MCF 10A (cell line): ENCODE measurements around the gene FOXR1. TPM values are rescaled to one million over a fixed set of nuclear protein-coding genes. Genes with fewer than 3 reads are reported as not detected.
"Not testable (repeated sequence)": the region's sequence is repeated elsewhere in the genome, so short reads cannot be mapped to it uniquely, and the experiment has no call there.

Experiments
- BruUV-seq: library from RNA; stranded (reverse); fragments of 400-500 nt; replicated peaks from 2 replicates; lab custom pipeline; 2021; lab: Mats Ljungman, UMichigan
- CTCF ChIA-PET: fragments of 300-600 bp; sonication (Branson Sonifier 250); formaldehyde crosslinking; extraction: SDS; loops from one replicate; lab custom pipeline; 2021; ENCODE audit warnings: antibody characterized with exemption, inconsistent platforms; lab: Yijun Ruan, JAX
- POLR2A ChIA-PET: fragments of 300-600, 350-650 bp; sonication (Branson Sonifier 250); formaldehyde crosslinking; extraction: SDS; loops from one replicate; lab custom pipeline; 2020; ENCODE audit warnings: antibody characterized with exemption, inconsistent platforms; lab: Yijun Ruan, JAX
- DNase-seq: peaks from one replicate; pipeline ENCODE4 v3.0.0-alpha.2; 2018; ENCODE audit not compliant: unreplicated experiment
- H3K27ac Mint-ChIP-seq: one replicate; pipeline ENCODE4 v1.8.0; 2022; ENCODE audit warnings: mild to moderate bottlenecking, low read depth, mixed read lengths; ENCODE audit not compliant: unreplicated experiment
- H3K27me3 Mint-ChIP-seq: one replicate; pipeline ENCODE4 v1.8.0; 2022; ENCODE audit warnings: mixed read lengths; ENCODE audit not compliant: insufficient read depth, unreplicated experiment
- H3K36me3 Mint-ChIP-seq: one replicate; pipeline ENCODE4 v1.8.0; 2022; ENCODE audit warnings: mild to moderate bottlenecking, moderate library complexity, mixed read lengths; ENCODE audit not compliant: insufficient read depth, unreplicated experiment
- H3K4me1 Mint-ChIP-seq: one replicate; pipeline ENCODE4 v1.8.0; 2022; ENCODE audit warnings: mixed read lengths; ENCODE audit not compliant: insufficient read depth, unreplicated experiment
- H3K4me3 Mint-ChIP-seq: one replicate; pipeline ENCODE4 v1.8.0; 2022; ENCODE audit warnings: mild to moderate bottlenecking, moderate library complexity, mixed read lengths; ENCODE audit not compliant: unreplicated experiment
- H3K9me3 Mint-ChIP-seq: one replicate; pipeline ENCODE4 v1.8.0; 2022; ENCODE audit warnings: mixed read lengths; ENCODE audit not compliant: unreplicated experiment
- CTCF ChIP-seq: fragments of 200-600 bp; IDR thresholded peaks from one replicate; pipeline ENCODE4 v1.8.0; 2022; ENCODE audit warnings: antibody characterized with exemption, mild to moderate bottlenecking; ENCODE audit not compliant: unreplicated experiment
- intact Hi-C: fragments of 100-400 bp; cut with micrococcal nuclease; formaldehyde crosslinking; loops from 2 replicates; pipeline ENCODE4 v1.14.1; 2022
- total RNA-seq: library from RNA; stranded (reverse); gene quantifications from 2 replicates; pipeline ENCODE4 v1.2.3, GENCODE V29; 2022

FOXR1 gene
- total RNA-seq, 1 experiment from 2014 or later, result not detected

GRCh38 chr11:119015054-119015611, 43.6 kb downstream of the FOXR1 start:
- no peaks in the 10 kb centered on the region for H3K27me3 Mint-ChIP-seq
- H3K36me3 Mint-ChIP-seq, result peaks cover 79% of the 10 kb centered on the region
- BruUV-seq, result no TSS peak
- no peak overlapping the region for H3K27ac Mint-ChIP-seq
- peak overlapping the region; percentile 94 for H3K4me3 Mint-ChIP-seq
- POLR2A ChIA-PET, result interaction anchor here (0.6 to 15.1 kb wide), 11 partner anchors 8 to 393 kb away, joined by 3 to 286 read pairs (median 5); partner anchors contain the start of genes CENATAC, DPAGT1, SLC37A4 and VPS11
- H3K4me1 Mint-ChIP-seq, result peaks cover 20% of the 10 kb centered on the region
- CTCF ChIA-PET, result interaction anchor here (0.5 to 1.8 kb wide), 11 partner anchors 10 to 853 kb away, joined by 3 to 10 read pairs (median 4); partner anchors contain the start of genes SLC37A4 and UPK2
- intact Hi-C loops, result loop anchor here (1.0 to 5.0 kb wide), 3 partner anchors 42 to 182 kb away; partner anchors contain the start of gene HYOU1
- H3K9me3 Mint-ChIP-seq, result no peaks in the 10 kb centered on the region
- TF ChIP-seq CTCF, result no peak
- peak; percentile 41 for DNase-seq

GRCh38 chr11:119016216-119017009, 44.9 kb downstream of the FOXR1 start:
- no TSS peak for BruUV-seq
- H3K4me1 Mint-ChIP-seq, result peaks cover 22% of the 10 kb centered on the region
- H3K27ac Mint-ChIP-seq, result peak overlapping the region; percentile 98

GRCh38 chr11:119017377-119017776, 45.8 kb downstream of the FOXR1 start:
- POLR2A ChIA-PET, result interaction anchor here (0.7 to 15.1 kb wide), 7 partner anchors 11 to 383 kb away, joined by 3 to 286 read pairs (median 22); partner anchors contain the start of genes CENATAC, DPAGT1, HYOU1 and SLC37A4
- CTCF ChIA-PET, result interaction anchor here (1.1 to 1.2 kb wide), 2 partner anchors 15 to 105 kb away, joined by 3 read pairs; no protein-coding TSS in a partner anchor
- Mint-ChIP-seq H3K27ac (peak overlapping the region; percentile 98), H3K36me3 (peaks cover 86% of the 10 kb centered on the region), H3K4me3 (peak overlapping the region; percentile 94), H3K4me1 (peaks cover 22% of the 10 kb centered on the region)
- H3K27me3 Mint-ChIP-seq, H3K9me3 Mint-ChIP-seq, DNase-seq, BruUV-seq: not testable (repeated sequence)
- intact Hi-C loops, result loop anchor here (5.0 kb wide), 2 partner anchors 105 to 180 kb away; no protein-coding TSS in a partner anchor

More at GRCh38 chr11:119016216-119017009, 44.9 kb downstream of the FOXR1 start:
- H3K9me3 Mint-ChIP-seq, result no peaks in the 10 kb centered on the region
- POLR2A ChIA-PET, result interaction anchor here (0.5 to 15.1 kb wide), 14 partner anchors 7 to 394 kb away, joined by 3 to 286 read pairs (median 4); partner anchors contain the start of genes CENATAC, DPAGT1, SLC37A4 and VPS11
- H3K36me3 Mint-ChIP-seq, result peaks cover 83% of the 10 kb centered on the region
- no peak for TF ChIP-seq CTCF
- CTCF ChIA-PET, result interaction anchor here (0.5 to 1.7 kb wide), 11 partner anchors 14 to 743 kb away, joined by 3 to 10 read pairs (median 3); partner anchors contain the start of gene HYOU1
- intact Hi-C loops, result loop anchor here (5.0 kb wide), 2 partner anchors 104 to 181 kb away; no protein-coding TSS in a partner anchor
- no peaks in the 10 kb centered on the region for H3K27me3 Mint-ChIP-seq
- DNase-seq, result no peak
- H3K4me3 Mint-ChIP-seq, result peak overlapping the region; percentile 94
